PFSK-1 (cell line): Measurements from ENCODE around the gene SIGLEC14. TPM values are rescaled to one million over a fixed set of nuclear protein-coding genes. Genes with fewer than 3 reads are reported as not detected.
"Not testable (repeated sequence)": the region's sequence is repeated elsewhere in the genome, so short reads cannot be mapped to it uniquely, and the experiment has no call there.

Experiments used
- FOXP2 ChIP-seq: optimal IDR thresholded peaks from 2 replicates; pipeline ENCODE3; 2011; ENCODE audit warnings: borderline replicate concordance, control low read depth, inconsistent platforms; ENCODE audit not compliant: insufficient read depth; ENCODE audit errors: extremely low read length, extremely low read depth
- POLR2AphosphoS5 ChIP-seq: IDR thresholded peaks from 2 replicates; pipeline ENCODE4 v1.6.1; 2012; ENCODE audit warnings: low read depth, mild to moderate bottlenecking, control low read depth, low read length, moderate library complexity
- REST ChIP-seq, 2 experiments: IDR thresholded peaks; 2 replicates each; pipeline versions ENCODE4 v1.6.1 to v1.8.0; 2011 to 2012; ENCODE audit warnings: low read depth in 2 of 2, low read length in 2 of 2, control low read depth in 1 of 2, inconsistent platforms in 1 of 2, mild to moderate bottlenecking in 1 of 2, moderate library complexity in 1 of 2; ENCODE audit not compliant: insufficient read depth in 1 of 2
- SIN3A ChIP-seq: IDR thresholded peaks from 2 replicates; pipeline ENCODE4 v1.6.1; 2012; ENCODE audit warnings: mild to moderate bottlenecking, low read length, moderate library complexity, borderline replicate concordance; ENCODE audit not compliant: insufficient read depth
- TAF1 ChIP-seq: IDR thresholded peaks from 2 replicates; pipeline ENCODE4 v1.6.1; 2012; ENCODE audit warnings: low read length, control low read depth, borderline replicate concordance; ENCODE audit not compliant: insufficient read depth
- polyA plus RNA-seq: library from polyadenylated mRNA; unstranded; fragments of >200 nt; gene quantifications from one replicate; pipeline ENCODE4 v1.2.1, GENCODE V29; 2012; ENCODE audit warnings: low read depth, missing spikeins; ENCODE audit not compliant: insufficient read length

SIGLEC14 gene, protein sequence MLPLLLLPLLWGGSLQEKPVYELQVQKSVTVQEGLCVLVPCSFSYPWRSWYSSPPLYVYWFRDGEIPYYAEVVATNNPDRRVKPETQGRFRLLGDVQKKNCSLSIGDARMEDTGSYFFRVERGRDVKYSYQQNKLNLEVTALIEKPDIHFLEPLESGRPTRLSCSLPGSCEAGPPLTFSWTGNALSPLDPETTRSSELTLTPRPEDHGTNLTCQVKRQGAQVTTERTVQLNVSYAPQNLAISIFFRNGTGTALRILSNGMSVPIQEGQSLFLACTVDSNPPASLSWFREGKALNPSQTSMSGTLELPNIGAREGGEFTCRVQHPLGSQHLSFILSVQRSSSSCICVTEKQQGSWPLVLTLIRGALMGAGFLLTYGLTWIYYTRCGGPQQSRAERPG
- polyA plus RNA-seq, result not detected

- TF ChIP-seq TAF1; FOXP2; REST (IDR thresholded peaks at IDR 0.05; ENCODE audit: insufficient read depth in 1 of 2, low read depth in 2 of 2, low read length in 2 of 2): not testable (repeated sequence)
These were observed at the start of gene SIGLEC14 for GRCh38 chr19:51646730-51647129. TSS of gene SIGLEC14 (minus strand) at chr19:51646825. CDS start at chr19:51646759, 66 bp downstream.

DNA sequence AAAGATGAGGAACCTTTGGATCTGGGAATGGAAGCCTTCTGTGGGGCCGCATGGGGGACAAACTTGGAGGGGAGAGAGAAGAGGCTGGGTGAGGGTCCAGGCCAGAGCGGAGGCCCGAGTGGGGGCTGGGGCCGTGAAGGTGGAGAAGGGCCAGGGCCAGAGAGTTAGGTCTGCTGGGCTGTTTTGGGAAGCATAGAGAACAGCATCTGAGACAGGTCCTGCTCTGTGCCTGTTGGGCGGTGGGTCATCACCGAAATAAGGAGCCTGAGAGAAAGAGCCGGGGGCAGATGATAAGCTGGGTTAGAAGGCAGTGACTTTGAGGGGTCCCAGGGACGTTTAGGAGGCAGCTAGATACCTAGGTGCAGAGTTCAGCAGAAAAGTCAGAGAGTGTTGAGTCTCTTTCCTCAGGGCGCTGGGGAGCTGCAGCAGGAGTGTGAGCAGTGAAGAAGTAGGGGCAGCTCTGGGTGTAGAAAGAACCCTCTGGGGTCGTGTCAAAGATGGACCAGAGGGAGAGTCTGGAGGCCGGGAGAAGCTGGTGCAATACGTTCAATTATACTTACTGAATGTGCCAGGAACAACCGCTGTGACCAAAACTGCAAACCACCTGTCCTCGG is 49.2 kb upstream of the SIGLEC14 start:
- TF ChIP-seq SIN3A (no peak), FOXP2 (no peak), TAF1 (no peak), REST (IDR thresholded peaks at IDR 0.05; ENCODE audit: insufficient read depth in 1 of 2, low read depth in 2 of 2, low read length in 2 of 2) (no peak)

DNA sequence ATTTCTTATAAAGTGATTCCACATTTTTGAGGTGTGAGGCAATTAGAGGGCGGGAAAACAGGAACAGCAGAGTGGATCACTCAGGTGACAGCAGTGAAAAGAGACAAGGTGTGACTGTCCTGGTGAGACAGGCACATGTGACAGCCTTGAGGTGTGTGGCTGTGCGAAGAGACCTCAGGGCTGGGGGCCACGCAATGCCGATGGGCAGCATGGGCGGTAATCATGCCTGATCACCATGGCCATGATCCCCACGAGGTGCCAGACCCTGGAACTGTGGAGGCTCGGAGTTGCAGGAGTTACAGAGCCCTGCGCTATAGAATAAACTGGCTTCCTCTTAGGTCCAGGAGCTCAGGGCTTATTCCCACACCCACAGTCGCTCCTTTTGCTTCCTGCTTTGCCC is 48.5 kb upstream of the SIGLEC14 start:
- TF ChIP-seq REST (IDR thresholded peaks at IDR 0.05; ENCODE audit: insufficient read depth in 1 of 2, low read depth in 2 of 2, low read length in 2 of 2) (no peak), POLR2AphosphoS5 (no peak), SIN3A (no peak)

GRCh38 chr19:51694318-51695085 is 47.9 kb upstream of the SIGLEC14 start:
- TF ChIP-seq FOXP2 (no peak), REST (IDR thresholded peaks at IDR 0.05; ENCODE audit: insufficient read depth in 1 of 2, low read depth in 2 of 2, low read length in 2 of 2) (no peak), SIN3A (no peak), TAF1 (no peak)

- no peak for TF ChIP-seq FOXP2
- TF ChIP-seq TAF1, result no peak
- TF ChIP-seq POLR2AphosphoS5, result no peak
- TF ChIP-seq REST (IDR thresholded peaks at IDR 0.05; ENCODE audit: insufficient read depth in 1 of 2, low read depth in 2 of 2, low read length in 2 of 2), result no peak
- no peak for TF ChIP-seq SIN3A
These were observed 47.2 kb upstream of the SIGLEC14 start for GRCh38 chr19:51693819-51694218.
